ENCODE measurements around the gene KRT34.
"Not testable (repeated sequence)": the region's sequence is repeated elsewhere in the genome, so short reads cannot be mapped to it uniquely, and the experiment has no call there.

Gene KRT34

DNA sequence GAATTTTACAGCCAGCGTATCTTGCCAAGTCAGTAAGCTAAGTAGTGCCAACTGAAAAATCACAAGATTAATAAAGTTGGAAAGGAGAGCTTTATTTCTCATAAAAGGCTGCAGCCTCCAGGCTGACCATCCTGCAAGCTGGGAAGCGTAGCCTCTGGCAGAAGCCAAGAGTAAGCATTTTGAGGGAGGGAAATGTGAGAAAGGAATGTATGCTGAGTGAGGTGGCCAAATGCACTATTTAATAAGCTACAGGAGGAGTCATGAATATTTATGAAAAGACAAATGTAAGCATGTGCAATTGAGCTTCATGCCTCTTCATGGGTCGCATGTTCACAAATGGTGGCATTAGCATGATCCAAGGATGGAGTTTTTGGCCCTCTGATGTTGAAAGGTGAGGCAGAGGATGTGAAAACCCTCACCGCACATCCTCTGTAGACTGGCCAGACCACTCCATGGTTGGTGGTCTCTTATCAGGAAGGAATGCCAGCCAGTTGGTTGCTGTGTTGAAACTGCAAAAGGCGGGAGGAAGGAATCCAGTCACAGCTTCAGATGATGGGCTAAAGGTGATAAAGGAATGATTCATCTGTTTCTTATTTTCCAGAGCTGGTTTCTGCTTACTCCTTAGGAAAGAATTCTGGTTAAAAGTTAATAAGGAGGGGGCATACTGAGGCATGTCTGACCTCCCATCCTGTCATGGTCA lies 21.7 kb downstream of the KRT34 start:
- no peak for DNase-seq

DNA sequence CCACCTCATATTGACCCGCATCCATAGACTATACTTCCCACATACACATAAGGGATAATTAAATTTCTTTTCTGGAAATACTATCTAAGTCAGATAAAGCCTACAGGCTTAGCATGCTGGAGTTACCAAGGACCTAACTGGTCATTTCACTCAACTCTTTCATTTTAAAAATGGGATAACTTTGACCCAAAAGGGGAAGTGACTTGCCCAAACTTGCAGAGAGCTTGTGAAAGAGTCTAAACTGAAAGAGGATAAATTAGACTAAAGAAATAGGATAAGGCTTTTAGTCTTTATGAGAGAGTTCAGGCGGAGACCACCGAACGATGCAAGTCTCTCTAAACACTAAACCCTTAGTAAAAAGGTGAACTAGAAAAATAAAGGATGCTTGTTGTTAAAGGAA lies 27.6 kb downstream of the KRT34 start:
- no peak for DNase-seq

DNA sequence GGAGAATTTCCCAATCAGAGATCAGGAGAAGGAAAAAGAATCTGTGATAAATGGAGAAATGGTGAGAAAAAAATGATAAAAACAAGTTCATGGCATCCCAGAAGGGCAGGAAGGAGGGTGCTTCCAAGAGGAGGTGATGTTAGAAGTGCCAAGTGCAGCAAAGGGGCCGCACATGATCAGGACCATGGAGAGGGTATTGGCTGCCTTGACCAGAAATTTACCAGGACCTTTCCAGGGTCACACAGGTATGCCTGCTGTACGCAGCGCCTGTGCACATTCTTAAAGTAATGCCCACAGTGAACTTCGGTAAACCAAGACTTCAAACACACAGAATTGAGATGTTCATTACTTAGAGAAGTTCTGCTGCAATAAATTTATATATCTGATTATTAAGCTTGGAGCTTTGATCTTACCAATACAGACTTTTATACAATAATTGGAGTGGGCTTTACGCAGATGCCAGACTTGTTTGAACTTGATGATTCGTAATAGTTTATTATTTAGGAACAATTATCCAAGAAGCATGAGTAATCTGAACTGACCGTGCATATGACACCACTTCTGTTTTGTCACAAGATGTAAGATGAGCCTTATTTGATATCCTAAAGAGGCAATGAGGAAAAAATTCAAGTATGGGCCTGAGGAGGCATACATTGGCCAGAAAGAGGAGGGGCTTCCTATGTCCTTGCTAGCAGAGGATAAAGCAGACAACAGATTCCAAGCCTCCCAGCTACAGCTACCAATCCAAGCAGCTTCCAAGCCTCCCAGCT lies 29.3 kb downstream of the KRT34 start:
- DNase-seq: no peak

DNA sequence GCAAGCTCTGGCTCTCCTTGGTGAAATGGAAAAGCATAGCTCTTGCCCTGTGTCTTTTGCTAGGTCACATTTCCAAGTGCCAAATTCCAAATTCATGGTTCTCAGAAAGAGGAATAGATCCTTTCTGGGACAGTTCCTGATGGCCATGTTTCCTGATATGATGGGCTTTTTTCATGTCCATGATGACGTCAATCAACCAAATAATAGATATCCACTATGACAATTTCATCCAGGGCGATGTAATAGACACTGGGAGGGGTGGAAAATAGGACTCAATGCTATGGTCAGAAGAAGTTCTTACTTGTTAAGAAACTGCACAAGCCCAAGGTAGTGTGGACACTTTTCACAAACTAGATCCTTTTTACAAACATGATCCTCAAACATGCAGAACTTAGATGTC lies 30.9 kb downstream of the KRT34 start:
- DNase-seq: no peak

DNA sequence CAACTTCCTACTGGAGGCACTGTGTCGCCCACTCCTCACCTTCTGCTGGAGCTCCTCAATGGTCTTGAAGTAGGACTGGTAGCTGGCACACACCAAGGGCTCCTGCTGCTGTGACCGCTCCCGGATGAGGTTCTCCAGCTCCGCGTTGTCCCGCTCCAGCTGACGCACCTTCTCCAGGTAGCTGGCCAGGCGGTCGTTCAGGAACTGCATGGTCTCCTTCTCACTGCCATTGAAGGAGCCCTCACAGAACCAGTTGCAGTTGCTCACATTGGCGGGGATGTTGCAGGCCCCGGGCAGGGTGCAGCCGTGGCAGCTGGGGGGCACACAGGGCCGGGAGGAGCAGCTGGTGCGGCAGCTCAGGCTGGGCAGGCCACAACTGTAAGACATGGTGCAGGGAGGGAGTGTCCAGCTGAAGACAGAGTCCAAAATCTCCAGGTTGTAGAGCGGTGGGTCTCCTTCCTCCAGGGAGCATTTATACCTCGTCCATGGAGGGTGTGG lies 31.7 kb downstream of the KRT34 start, which contains the start of gene KRT33A:
TSS of gene KRT33A (minus strand) at position 448 of the 498 bp plus-strand sequence. CDS start at position 387, 61 bp downstream.
- DNase-seq: not testable (repeated sequence)

DNA sequence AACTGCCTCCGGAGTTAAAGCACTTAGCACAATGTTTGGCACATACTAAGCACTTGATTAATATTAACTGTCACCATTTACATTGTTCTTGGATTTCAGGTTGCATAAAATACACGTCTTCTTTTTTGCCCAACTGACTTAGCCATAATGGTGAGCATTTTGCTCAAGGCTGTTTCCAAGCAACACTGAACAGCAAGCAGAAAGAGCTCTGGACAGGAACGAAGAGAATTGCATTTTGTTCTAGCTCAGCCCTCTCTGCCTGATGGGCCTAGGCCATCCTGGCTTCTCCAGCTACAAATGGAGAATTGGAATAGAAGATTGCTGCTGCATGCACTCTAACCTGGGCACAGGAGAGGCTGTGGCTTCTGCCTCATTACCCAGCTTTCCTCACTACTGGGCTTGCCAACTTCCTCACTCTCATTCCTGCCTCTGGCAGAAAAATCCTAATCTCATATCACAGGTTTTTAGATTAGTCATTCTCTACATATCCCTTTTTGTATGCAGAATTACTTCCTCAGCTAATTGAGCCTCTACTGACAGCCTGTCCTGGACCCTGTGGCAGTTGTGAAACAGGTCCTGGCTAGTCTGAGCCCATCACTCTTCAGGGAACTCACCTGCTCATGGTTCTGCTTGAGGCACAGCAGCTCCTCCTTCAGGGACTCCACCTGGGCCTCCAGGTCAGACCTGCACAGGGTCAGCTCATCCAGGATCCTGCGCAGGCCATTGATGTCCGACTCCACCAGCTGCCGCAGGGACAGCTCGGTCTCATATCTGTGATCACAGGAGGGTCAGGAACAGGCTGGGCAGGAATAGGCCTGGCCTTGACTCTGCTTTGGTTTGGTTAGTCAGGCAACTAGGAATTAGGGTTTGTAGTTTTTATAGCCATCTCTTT lies 34.0 kb downstream of the KRT34 start:
- DNase-seq: no peak

DNA sequence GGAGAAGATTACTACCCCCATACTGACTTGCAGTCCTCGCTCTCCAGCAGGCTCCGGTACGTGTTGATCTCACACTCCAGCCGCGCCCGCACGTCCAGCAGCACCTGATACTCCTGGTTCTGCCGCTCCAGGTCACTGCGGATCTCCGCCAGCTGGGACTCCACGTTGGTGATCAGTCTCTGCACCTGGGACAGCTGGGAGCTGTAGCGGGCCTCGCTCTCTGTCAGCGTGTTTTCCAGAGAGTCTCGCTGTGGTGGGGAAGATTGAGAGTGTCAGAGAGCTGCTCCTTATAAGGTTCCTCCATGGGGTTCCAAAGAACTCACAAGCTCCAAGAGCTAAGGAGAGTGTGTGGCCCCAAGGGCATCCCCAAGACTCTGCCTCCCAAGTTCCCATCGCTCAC lies 35.7 kb downstream of the KRT34 start:
- not testable (repeated sequence) for DNase-seq

DNA sequence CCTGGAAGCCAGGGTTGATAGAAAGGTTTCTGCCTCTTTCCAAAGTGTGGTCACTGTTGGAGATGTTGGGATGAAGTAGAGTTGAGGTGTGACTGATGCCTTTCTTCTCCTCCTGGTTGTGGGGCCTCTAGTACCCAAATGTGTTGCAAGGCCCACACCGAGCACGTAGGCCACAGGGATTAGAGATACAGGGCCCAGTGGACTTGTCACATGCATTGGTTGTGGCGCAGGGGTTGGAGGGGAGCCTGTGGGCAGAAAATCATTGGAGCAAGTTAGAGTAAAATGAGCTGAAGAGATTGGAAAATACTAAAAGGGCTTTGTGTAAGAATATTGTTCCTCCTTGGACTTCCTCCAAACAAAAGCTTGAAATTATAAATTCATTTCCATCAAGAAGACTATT lies 36.1 kb downstream of the KRT34 start:
- DNase-seq: no peak

DNA sequence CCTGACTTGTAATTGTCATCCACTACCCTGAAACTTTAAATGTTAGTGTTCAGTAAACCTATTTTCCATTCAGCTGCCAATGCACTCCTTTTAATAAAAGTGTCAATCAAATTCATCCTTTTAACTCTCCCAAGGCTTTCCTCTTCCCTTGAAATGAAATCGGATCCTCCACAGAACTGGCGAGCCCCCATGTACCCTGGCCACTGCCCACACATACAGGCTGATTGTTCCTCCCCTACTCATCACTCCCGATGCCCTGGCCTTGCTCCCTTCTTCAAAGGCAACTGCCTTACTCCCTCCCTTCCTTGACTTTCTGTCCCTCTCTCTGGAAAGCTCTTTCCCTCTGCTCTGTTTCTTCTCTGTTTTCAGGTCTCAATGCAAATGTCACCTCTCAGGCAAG lies 39.1 kb downstream of the KRT34 start:
- no peak for DNase-seq

DNA sequence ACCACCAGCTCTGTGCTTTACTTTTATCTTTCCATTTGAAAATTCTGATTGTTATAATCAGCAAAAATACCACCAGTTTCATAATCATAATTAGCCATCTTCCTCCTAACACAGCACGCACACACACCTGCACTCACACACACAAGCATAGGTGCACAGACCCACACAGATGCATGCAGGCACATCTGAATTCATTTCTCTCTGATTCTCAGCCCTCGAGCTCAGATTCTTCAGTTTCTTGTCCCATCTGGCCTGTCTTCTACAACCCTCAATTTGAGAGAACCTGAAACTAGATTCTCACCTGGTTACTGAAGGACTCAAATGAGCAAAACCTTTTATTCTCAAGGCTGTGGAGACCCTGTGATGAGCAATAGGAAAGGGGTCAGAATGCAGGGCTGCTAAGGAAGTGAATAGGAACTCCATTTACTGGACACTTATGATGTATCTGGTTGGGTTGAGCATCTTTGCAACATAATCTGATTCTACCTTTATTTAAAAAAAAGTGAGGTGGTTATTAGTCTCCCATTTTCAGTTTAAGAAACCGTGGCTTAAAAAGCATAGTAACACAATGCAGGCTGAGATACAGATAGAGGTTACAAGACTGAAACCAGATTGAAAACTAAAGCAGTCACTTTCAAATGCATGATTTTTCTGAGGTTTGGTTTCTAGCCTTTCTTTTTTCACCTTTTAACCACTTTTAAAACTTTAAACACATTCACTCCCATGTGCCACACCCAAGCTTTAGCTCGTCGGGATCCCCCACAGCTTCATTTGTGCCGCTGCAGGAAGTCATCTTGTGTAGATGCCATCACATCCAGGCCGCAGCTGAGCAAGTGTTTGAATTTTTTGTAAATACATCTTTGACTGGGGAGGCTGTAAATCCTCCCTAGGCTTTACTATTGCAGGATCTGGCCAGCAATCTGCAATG lies 40.9 kb downstream of the KRT34 start:
- peak; percentile 71 for DNase-seq

DNA sequence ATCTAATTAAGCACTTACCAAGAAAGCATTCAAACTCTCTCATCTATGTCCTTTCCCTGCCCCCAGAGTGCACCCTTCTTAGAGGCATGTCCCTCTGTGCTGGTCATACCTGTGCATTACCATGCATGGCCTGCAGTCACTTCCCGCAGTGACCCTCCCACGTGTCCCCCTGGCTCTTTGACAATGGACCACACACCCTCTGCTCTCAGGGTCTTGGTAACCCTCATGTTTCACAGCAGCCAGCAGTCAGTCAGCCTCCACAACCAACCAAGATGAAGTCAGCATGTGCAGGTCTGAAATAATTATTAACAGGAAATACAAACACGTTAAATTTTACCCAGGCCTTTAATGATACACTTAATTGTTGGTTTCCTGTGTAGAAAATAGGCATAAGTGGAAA lies 41.6 kb downstream of the KRT34 start:
- DNase-seq: no peak

DNA sequence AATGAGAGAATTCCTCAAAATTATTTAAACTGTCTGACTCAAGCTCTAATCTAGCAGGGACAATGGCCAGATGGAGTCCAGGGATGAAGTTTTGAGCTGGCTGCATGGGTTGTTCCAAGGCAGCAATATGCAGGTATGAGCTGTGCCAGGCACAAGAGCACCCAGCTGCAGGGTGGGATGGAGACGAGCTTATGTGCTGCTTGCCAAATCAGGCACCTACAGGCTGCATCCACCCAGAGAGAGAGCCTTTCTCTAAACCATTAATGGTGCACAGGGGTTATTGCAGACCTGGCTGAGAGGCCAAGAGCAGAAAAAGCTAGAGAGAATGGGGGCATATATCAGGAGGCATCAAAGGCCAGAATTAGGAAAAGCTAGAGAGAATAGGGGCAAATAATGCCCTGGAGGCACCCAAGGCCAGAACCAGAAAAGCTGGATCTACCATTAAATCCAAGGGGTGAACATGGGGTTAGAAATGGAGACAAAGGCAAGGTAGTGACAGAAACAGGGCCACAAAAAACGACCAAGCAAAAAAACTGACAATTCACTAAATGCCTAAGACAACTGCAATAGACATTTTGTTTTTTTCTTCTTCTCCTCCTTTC lies 42.4 kb downstream of the KRT34 start:
- DNase-seq: no peak

DNA sequence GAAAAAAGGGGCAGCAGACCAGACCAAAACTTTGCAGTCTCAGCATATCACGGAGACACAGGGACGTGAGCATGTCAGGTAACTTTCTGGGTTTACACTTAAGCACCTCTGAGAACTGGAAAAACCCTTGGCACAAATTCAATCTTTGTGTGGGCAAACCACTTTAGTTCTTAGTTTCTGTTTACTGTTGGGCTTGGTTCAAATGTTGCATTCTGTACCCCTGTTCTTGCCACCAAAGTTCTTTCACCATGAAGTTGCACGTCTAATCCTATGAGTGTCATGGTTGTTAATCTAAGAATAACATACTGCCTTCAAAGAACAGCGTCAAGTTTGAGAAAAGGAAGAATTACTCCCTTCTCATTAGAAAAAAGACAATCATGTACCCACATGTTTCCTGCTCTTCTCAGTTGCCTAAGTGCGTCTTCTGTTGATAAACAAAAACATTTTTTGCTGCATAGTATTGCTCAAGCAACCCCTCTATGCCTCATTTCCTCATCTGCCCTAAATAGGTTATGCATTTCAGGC lies 43.1 kb downstream of the KRT34 start:
- DNase-seq: peak; percentile 85

DNA sequence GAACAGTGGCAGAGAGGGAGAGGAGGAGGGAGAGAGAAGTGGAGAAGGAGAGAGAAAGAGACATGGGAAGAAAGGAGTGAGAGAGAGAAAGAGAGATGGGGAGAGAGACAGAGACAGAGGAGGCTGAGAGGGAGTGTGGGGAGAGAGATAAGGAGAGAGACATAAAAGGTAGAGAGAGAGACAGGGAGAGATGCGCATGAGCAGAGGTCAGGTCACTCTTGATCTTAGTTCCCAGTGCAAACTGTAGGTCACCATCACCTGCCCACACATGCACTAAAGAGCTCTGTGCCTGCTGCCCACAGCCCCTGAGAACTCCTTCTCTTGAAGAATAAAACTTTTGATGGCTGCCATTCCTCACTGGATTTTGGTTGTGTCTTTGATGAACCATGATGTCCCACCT lies 46.4 kb downstream of the KRT34 start:
- DNase-seq: no peak

DNA sequence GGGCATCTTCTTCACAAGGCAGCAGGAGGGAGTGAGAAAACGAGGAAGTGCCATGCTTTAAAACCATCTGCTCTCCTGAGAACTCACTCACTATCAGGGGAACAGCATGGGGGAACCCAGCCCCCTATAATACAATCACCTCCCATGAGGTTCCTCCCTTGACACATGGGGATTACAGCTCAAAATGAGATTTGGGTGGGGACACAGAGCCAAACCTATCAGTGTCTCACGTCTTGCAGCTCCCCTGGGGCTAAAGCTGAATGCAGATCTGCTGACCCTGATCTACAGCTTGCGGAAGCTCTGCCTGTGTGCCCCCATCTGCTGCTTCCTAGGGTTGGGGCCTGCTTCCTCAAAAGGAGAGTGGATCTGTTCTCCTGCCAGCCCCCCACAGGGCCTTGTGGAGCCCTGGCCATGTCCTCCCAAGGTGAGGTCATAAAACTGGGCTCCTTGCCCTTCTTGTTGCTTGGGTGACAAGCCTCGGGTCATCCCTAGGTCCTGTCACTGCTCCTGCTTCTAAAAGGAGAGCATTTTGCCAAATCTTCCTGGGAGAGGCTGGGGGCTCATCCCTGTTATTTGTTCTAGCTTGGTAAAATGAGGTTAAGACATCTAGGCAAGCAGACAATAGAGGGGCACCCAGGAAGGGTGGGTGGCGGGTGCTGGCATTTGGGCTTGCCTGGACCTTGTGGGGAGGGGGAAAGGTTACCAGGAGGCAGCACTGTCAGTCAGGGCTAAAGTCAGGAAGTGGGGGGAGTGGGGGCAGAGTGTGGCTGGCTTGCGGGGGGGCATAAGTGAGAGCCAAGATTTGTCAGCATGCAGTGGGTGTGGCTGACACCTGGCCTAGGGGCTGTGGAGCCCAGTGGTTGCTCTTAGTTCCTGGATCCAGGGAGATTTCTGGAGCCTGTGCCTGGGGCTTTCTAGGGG lies 47.5 kb downstream of the KRT34 start:
- DNase-seq: peak; percentile 21

DNA sequence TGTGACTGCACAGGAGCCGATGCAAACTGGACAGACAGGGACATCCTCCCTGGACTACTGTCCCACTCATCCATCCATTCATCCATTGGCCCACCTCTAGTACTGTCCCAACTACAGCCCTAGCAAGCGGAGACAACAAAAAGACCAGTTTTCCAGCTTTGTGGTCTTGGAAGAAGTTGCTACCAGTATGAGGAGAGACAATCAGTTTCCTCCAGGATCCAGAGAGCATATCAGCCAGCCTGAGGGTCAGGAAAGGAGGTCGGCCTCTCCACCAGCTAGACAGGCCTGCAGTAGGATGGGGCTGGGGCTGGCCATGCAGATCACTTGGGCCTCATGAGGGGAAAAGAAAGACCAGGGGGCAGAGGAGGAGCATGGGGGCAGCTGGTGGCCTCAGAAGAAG lies 48.3 kb downstream of the KRT34 start:
- DNase-seq: no peak

DNA sequence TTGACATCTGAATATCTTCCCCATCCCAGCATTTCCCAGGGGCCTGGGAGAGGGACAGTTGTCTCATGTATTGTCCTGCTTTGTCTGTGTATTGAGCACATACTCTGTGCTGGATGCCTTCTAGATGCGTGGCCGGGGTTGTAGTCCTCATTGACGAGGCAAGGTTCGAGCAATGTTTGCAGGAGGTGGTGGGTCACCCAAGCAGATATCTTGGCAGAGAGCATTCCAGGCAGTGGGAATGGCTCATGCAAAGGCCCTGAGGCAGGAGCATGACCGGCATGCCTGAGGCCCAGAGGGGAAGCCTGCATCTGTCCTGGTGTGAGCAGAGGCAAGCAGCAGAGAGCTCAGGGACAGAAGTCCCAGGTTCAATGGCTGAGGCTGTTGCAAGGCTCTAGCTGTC lies 49.0 kb downstream of the KRT34 start:
- no peak for DNase-seq

DNA sequence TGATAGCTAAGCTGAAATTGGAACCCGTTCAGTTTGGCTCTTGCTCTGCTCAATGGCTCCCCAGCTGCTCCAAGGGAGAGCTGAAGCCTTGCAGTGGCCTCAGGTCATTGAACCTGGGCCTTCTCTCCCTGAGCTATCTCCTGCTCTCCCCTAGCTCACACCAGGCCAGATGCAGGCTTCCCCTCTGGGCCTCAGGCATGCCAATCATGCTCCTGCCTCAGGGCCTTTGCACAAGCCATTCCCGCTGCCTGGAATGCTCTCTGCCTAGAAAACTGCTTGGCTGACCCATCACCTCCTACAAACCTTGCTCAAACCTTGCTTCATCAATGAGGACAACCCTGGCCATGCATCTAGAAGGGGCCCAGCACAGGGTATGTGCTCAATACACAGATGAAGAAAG lies 49.9 kb downstream of the KRT34 start:
- DNase-seq: no peak

DNA sequence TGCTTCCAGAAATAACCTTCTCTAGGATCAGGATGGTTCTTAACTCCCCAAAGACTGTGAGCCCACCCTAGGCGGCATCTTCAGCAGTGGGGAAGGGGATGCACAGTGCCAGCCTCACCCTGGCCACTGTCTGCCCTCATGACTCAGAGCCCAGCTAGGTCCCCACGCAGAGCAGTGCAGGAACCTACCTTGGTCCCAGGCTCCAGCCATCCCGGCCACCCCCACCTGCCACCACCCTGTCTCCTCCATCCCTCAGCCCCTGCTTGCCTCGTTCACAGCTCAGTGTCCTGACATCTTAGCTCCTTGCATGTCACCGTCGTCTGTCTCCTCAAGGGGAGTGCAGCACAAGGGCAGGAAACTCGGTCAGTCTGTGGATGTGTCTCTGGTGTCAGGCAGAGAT lies 50.5 kb downstream of the KRT34 start:
- DNase-seq: no peak

DNA sequence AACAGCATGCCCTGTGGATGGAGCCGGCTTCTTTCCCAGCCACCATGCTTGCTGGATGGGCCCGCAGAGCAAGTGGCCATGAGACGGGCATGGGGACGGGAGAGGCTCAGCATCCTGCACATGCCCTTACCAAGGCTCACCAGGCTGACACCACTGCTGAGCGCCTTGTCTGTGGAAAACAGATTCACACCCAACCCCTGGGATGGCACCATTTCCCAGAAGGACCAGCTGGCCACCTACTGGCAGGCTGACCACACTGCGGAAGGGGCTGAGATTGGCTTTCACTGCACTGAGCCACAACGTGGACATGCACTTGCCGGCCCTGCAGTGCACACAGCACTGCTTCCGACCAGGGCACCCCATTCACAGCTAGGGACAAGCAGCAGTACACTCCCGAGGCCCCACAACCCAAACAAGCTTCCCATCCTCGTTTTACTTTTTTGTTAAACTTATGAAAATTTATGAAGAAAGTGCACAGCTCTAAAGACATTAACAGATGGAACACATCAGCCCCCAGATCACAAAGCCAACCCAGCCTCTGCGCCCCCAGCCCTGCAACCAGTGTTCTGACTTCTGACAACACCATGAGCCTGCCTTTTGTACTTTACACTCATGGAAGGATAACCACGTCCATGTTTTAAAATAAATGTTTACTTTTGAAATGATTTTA lies 52.7 kb downstream of the KRT34 start:
- DNase-seq: no peak

All from CD4-positive, alpha-beta T cell treated with Interleukin-10 for 1 hour (primary cell).